Measurements from ENCODE around the gene CNN1. TPM values are rescaled to one million over a fixed set of nuclear protein-coding genes. Genes with fewer than 3 reads are reported as not detected.

Gene CNN1
- total RNA-seq, 1 experiment from 2014 or later = 0.44 TPM

DNA sequence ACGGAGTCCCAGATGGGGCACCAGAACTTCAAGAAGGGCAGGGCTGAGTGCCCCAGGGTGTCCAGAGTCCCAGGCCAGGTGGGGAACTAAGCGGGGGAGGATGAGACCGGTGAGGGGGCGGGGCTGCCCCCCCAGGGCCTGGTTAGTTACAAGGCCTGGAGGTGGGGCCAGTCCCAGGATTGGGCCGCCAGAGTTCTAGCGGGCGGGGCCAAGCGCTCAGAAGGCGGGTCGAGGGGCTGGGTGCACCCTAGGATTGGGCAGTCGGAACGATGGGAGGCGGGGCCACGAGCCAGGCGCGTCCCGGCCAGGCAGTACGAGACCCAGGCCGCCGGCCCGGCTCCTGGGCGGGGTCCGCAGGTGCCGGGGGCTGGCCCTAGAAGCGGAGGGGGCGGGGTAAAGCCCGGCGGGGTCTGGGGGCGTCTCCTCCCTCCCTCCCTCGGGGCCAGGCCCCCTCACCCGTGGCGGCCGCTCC, 33.6 kb upstream of the CNN1 start:
- Histone ChIP-seq H3K27me3 (ENCODE audit: insufficient read depth, low read depth) (no peaks in the 10 kb centered on the region), H3K9me2 (ENCODE audit: insufficient read depth) (no peaks in the 10 kb centered on the region), H3K79me2 (ENCODE audit: low read depth) (peaks cover 11% of the 10 kb centered on the region; the same call in 1 of the 2 replicates), H4K20me1 (ENCODE audit: insufficient read depth) (no peaks in the 10 kb centered on the region), H3K27ac (peak overlapping the region; percentile 67), H3K4me1 (replicated peaks; ENCODE audit: insufficient read depth) (peaks cover 11% of the 10 kb centered on the region), H3K9me3 (ENCODE audit: insufficient read depth, low read depth) (no peaks in the 10 kb centered on the region), H2AFZ (peak overlapping the region; percentile 78), H3K4me3 (peak overlapping the region; percentile 81), H3F3A (ENCODE audit: insufficient read depth, low read depth) (peaks cover 8% of the 10 kb centered on the region; the same call in 1 of the 2 replicates), H3K36me3 (ENCODE audit: low read depth) (no peaks in the 10 kb centered on the region), H3K4me2 (peak overlapping the region; percentile 99)
- POLR2A ChIA-PET (ENCODE audit: unreplicated experiment) = no interaction called here
- CTCF ChIA-PET = no interaction called here
- peak; percentile 91 to 99 for DNase-seq
- no peak for TF ChIP-seq EZH2 (IDR thresholded peaks at IDR 0.05; ENCODE audit: low read depth)
- TF ChIP-seq, protein P1, sequence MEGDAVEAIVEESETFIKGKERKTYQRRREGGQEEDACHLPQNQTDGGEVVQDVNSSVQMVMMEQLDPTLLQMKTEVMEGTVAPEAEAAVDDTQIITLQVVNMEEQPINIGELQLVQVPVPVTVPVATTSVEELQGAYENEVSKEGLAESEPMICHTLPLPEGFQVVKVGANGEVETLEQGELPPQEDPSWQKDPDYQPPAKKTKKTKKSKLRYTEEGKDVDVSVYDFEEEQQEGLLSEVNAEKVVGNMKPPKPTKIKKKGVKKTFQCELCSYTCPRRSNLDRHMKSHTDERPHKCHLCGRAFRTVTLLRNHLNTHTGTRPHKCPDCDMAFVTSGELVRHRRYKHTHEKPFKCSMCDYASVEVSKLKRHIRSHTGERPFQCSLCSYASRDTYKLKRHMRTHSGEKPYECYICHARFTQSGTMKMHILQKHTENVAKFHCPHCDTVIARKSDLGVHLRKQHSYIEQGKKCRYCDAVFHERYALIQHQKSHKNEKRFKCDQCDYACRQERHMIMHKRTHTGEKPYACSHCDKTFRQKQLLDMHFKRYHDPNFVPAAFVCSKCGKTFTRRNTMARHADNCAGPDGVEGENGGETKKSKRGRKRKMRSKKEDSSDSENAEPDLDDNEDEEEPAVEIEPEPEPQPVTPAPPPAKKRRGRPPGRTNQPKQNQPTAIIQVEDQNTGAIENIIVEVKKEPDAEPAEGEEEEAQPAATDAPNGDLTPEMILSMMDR (conservative IDR thresholded peaks at IDR 0.05) = no peak
- intact Hi-C loops (cut with micrococcal nuclease; ENCODE audit: unreplicated experiment) = loop anchor here (1.0 to 5.0 kb wide), 3 partner anchors 23 to 137 kb away; partner anchors contain the start of gene ELOF1
- BruUV-seq (replicated peaks) = no TSS peak

DNA sequence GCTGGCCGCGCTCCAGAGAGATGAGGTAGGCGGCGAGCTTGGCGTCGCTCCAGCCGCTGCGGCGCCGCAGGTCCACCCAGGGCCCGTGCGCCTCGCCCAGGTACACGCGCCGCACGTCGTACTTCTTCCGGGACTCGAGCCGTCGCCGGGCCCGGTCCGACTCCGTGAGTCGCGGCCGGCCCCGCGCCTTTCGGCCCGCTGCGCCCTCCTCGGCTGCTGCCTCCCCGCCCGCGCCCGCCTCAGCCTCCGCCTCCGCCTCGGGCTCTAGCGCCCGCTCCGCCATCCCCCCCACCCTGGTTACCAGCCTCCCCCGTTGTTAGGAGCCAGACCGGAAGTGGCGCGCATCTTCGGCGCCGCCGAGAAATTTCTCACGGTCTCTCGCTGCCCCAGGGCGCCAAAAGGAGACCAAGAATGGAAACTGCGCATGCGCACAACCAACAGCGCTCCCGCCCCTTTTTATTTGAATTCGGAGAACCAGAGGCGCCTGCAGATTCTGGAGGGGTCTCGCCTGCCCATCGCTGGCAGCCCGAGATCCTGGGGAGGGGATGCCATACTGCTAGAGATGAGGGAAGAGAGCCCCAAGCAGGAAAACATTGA, 33.0 kb upstream of the CNN1 start, which contains the start of gene ZNF653:
Gene ZNF653 (minus strand): TSS at position 336 of the 597 bp plus-strand sequence. CDS start 53 bp downstream, at position 283.
- ChIA-PET POLR2A (ENCODE audit: unreplicated experiment) (interaction anchor here (0.6 kb wide), 1 partner anchor 84 kb away, joined by 5 read pairs; no protein-coding TSS in a partner anchor), CTCF (no interaction called here)
- Histone ChIP-seq H3K27me3 (ENCODE audit: insufficient read depth, low read depth) (no peaks in the 10 kb centered on the region), H3K4me3 (peak within 1 kb of the TSS; percentile 81), H3K4me2 (peak within 1 kb of the TSS; percentile 99), H3K36me3 (ENCODE audit: low read depth) (no peaks in the 10 kb centered on the region), H3K27ac (peak within 1 kb of the TSS; percentile 67), H3F3A (ENCODE audit: insufficient read depth, low read depth) (peaks cover 8% of the 10 kb centered on the region; the same call in 1 of the 2 replicates), H3K79me2 (ENCODE audit: low read depth) (peaks cover 11% of the 10 kb centered on the region; the same call in 1 of the 2 replicates), H4K20me1 (ENCODE audit: insufficient read depth) (no peaks in the 10 kb centered on the region), H3K4me1 (replicated peaks; ENCODE audit: insufficient read depth) (peaks cover 11% of the 10 kb centered on the region), H3K9me2 (ENCODE audit: insufficient read depth) (no peaks in the 10 kb centered on the region), H2AFZ (peak within 1 kb of the TSS; percentile 78), H3K9me3 (ENCODE audit: insufficient read depth, low read depth) (no peaks in the 10 kb centered on the region)
- intact Hi-C loops (cut with micrococcal nuclease; ENCODE audit: unreplicated experiment) = loop anchor here (1.0 to 5.0 kb wide), 3 partner anchors 23 to 137 kb away; partner anchors contain the start of gene ELOF1
- TF ChIP-seq EZH2 (IDR thresholded peaks at IDR 0.05; ENCODE audit: low read depth) = no peak
- TF ChIP-seq, protein P1 (conservative IDR thresholded peaks at IDR 0.05) = no peak
- no TSS peak for BruUV-seq (replicated peaks)
- DNase-seq = peak; percentile 85 to 92

DNA sequence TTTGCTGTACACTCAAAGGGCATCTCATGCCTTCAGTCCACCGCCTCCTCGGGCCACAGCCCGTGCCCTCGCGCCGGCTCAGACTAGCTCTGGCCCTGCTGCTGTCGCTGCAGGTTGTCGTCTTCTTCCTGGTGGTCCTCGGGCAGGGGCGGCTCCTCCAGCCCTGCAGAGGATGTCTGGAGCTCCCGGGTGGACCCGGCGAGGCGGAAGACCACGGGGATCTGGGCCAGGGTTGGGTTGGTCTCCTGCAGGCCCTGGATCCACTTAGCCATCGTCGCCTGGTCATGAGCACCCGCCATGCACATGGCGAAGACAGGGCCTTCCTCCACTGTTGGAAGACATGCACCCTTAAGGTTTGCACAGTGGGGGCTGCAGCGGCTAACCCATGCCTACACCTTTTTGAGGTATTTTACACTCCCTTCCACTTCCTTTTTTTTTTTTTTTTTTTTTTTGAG, 32.5 kb upstream of the CNN1 start:
- CTCF ChIA-PET = no interaction called here
- POLR2A ChIA-PET (ENCODE audit: unreplicated experiment) = interaction anchor here (0.6 kb wide), 1 partner anchor 84 kb away, joined by 5 read pairs; no protein-coding TSS in a partner anchor
- H3K27me3 ChIP-seq (ENCODE audit: insufficient read depth, low read depth) = no peaks in the 10 kb centered on the region
- no peaks in the 10 kb centered on the region for H3K9me2 ChIP-seq (ENCODE audit: insufficient read depth)
- H3F3A ChIP-seq (ENCODE audit: insufficient read depth, low read depth) = peaks cover 8% of the 10 kb centered on the region; the same call in 1 of the 2 replicates
- peaks cover 11% of the 10 kb centered on the region for H3K4me1 ChIP-seq (replicated peaks; ENCODE audit: insufficient read depth)
- H2AFZ ChIP-seq = peak overlapping the region; percentile 74; the same call in 1 of the 2 replicates
- peak overlapping the region; percentile 81 for H3K4me3 ChIP-seq
- H3K27ac ChIP-seq = no peak overlapping the region
- intact Hi-C loops (cut with micrococcal nuclease; ENCODE audit: unreplicated experiment) = loop anchor here (5.0 kb wide), 1 partner anchor 136 kb away; no protein-coding TSS in a partner anchor
- H4K20me1 ChIP-seq (ENCODE audit: insufficient read depth) = no peaks in the 10 kb centered on the region
- peaks cover 11% of the 10 kb centered on the region; the same call in 1 of the 2 replicates for H3K79me2 ChIP-seq (ENCODE audit: low read depth)
- H3K4me2 ChIP-seq = peak overlapping the region; percentile 99
- H3K36me3 ChIP-seq (ENCODE audit: low read depth) = no peaks in the 10 kb centered on the region
- TF ChIP-seq, protein P1 (conservative IDR thresholded peaks at IDR 0.05) = no peak
- no peak for TF ChIP-seq EZH2 (IDR thresholded peaks at IDR 0.05; ENCODE audit: low read depth)
- H3K9me3 ChIP-seq (ENCODE audit: insufficient read depth, low read depth) = no peaks in the 10 kb centered on the region
- BruUV-seq (replicated peaks) = TSS peak; percentile 58
- DNase-seq = no peak

Measured in PC-9 (cell line).